Kidney (tissue), 14 donors: ENCODE results near the gene PPFIA2. TPM values are rescaled to one million over a fixed set of nuclear protein-coding genes. Genes with fewer than 3 reads are reported as not detected.

ENCODE experiments used
- DNase-seq, 5 donors: peaks; one replicate each; pipeline ENCODE4 v3.0.0-alpha.2; 2013 to 2020
- FAIRE-seq: peaks from 2 replicates; lab custom pipeline; 2012; peaks lifted over from hg19 to GRCh38; lab: Jason Lieb, UNC
- H3K27ac ChIP-seq, 2 donors: one replicate each; pipeline ENCODE4 v1.7.0; 2013; ENCODE audit warnings: low read depth in 2 of 2, low read length in 2 of 2, inconsistent platforms in 1 of 2
- H3K27me3 ChIP-seq: one replicate; pipeline ENCODE4 v1.7.1; 2013; ENCODE audit warnings: low read length, inconsistent platforms; ENCODE audit not compliant: control insufficient read depth, insufficient read depth
- H3K36me3 ChIP-seq, 3 donors: one replicate each; pipeline versions ENCODE4 v1.7.0 to v1.7.1; 2013; ENCODE audit warnings: low read length in 3 of 3, control low read depth in 1 of 3, inconsistent platforms in 1 of 3; ENCODE audit not compliant: insufficient read depth in 3 of 3, control insufficient read depth in 2 of 3
- H3K4me1 ChIP-seq, 3 donors: one replicate each; pipeline versions ENCODE4 v1.7.0 to v1.7.1; 2013; ENCODE audit warnings: low read length in 3 of 3, inconsistent platforms in 1 of 3, low read depth in 1 of 3; ENCODE audit not compliant: control insufficient read depth in 2 of 3, insufficient read depth in 2 of 3
- H3K4me3 ChIP-seq, 3 donors: one replicate each; pipeline versions ENCODE4 v1.7.0 to v1.8.1; 2013; ENCODE audit warnings: low read length in 3 of 3, control low read depth in 1 of 3, inconsistent platforms in 1 of 3
- H3K9ac ChIP-seq, 3 donors: one replicate each; pipeline versions ENCODE4 v1.7.0 to v1.7.1; 2013; ENCODE audit warnings: low read length in 3 of 3, control low read depth in 1 of 3, inconsistent platforms in 1 of 3
- H3K9me3 ChIP-seq, 3 donors: one replicate each; pipeline versions ENCODE4 v1.7.0 to v1.7.1; 2013; ENCODE audit warnings: low read length in 3 of 3, control low read depth in 1 of 3, inconsistent platforms in 1 of 3; ENCODE audit not compliant: control insufficient read depth in 2 of 3, insufficient read depth in 1 of 3
- intact Hi-C: fragments of 100-400 bp; cut with DNase I; formaldehyde crosslinking; loops from one replicate; pipeline ENCODE4 v1.11.1; 2022
- polyA plus RNA-seq: library from polyadenylated mRNA; stranded (reverse); fragments of 350-450 nt; fragmentation: Illumina TruSeq; extraction: RNeasy Lipid Tissue Mini Kit (QIAGEN cat#74804); gene quantifications from one replicate; pipeline ENCODE4 v1.2.3, GENCODE V29; 2014; ENCODE audit warnings: low read depth, low replicate concordance; ENCODE audit not compliant: insufficient read depth
- total RNA-seq: library from RNA; stranded (reverse); fragmentation: NEBNext Ultra II Directional; extraction: Animal tissue kit (Norgen Biotek cat#: 25700); gene quantifications from one replicate; pipeline ENCODE4 v1.2.1, GENCODE V29; 2021
- TF ChIP-seq, protein P1 (sequence below): IDR thresholded peaks from 3 replicates; pipeline ENCODE4 v1.5.1; 2012; ENCODE audit warnings: mild to moderate bottlenecking, moderate library complexity, borderline replicate concordance; ENCODE audit not compliant: insufficient read depth; ENCODE audit errors: extremely low read depth
- donor health status: control.
- donor health status: control.
- donor health status: control.
- donor health status: control.
- donor health status: control.
- donor health status: DM: yes; HTN: yes; CAD: no.
- donor health status: Normal renal cell carcinoma (clear cell type).

Gene PPFIA2
- total and polyA plus RNA-seq, 2 donors from 2014 or later, result 2.8 to 9.4 TPM

DNA sequence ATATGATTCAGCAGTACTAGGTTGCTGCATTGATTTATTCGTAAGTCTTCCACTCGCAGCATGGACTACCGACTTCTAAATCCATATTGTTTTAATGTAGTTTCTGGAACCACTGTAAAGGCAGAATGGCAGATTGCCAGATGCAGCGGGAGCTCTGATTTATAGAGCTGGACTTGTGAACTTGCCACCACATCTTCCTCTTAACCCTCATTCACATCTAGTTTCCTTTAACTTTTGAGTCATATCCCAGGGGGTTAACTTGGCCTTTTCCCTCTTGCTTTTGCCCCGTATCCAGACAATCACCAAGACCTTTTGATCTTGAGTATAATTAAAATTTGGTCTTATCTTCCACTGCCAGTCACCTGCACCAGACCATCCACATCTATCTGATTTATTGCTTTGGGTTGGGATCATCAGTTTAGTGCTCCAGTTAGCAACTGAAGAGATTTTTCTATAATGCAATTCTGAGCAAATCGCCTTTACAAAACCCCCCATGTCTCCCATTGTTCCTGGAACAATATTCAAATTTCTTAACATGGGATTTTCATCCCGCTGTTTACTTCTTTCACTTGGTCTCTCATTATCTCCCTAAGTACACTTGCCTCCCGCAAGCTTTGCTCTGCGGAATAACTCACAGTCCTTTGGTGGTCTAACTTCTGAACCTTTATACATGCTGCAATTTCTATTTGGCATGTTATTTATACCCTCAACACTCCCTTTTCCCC, 550.8 kb downstream of the PPFIA2 start:
- TF ChIP-seq, protein P1, sequence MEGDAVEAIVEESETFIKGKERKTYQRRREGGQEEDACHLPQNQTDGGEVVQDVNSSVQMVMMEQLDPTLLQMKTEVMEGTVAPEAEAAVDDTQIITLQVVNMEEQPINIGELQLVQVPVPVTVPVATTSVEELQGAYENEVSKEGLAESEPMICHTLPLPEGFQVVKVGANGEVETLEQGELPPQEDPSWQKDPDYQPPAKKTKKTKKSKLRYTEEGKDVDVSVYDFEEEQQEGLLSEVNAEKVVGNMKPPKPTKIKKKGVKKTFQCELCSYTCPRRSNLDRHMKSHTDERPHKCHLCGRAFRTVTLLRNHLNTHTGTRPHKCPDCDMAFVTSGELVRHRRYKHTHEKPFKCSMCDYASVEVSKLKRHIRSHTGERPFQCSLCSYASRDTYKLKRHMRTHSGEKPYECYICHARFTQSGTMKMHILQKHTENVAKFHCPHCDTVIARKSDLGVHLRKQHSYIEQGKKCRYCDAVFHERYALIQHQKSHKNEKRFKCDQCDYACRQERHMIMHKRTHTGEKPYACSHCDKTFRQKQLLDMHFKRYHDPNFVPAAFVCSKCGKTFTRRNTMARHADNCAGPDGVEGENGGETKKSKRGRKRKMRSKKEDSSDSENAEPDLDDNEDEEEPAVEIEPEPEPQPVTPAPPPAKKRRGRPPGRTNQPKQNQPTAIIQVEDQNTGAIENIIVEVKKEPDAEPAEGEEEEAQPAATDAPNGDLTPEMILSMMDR, result no peak
- DNase-seq (peak in 4 of 5 donors; percentile 40 to 79 (median 52)), FAIRE-seq (no peak)
- Histone ChIP-seq H3K4me3 (no peak overlapping the region), H3K27ac (no peak overlapping the region), H3K9ac (no peak overlapping the region), H3K27me3 (no peaks in the 10 kb centered on the region), H3K4me1 (no peaks in the 10 kb centered on the region), H3K36me3 (no peaks in the 10 kb centered on the region), H3K9me3 (no peaks in the 10 kb centered on the region)
- intact Hi-C loops, result no loop called here
